OCI-LY7 (cell line): ENCODE results near the gene SURF4. TPM values are rescaled to one million over a fixed set of nuclear protein-coding genes. Genes with fewer than 3 reads are reported as not detected.
A peak's percentile ranks its signal among the peaks of the same experiment; 100 is the strongest.

ENCODE experiments used
- BruUV-seq: library from RNA; stranded (reverse); fragments of 400-500 nt; replicated peaks from 2 replicates; lab custom pipeline; 2021; lab: Mats Ljungman, UMichigan
- CTCF ChIA-PET: fragments of 300-600 bp; sonication (Branson Sonifier 250); formaldehyde crosslinking; loops from one replicate; lab custom pipeline; 2022; ENCODE audit warnings: antibody characterized with exemption; ENCODE audit not compliant: unreplicated experiment; lab: Charles Lee
- POLR2A ChIA-PET: fragments of 300-600 bp; sonication (Branson Sonifier 250); formaldehyde crosslinking; loops from one replicate; lab custom pipeline; 2022; ENCODE audit warnings: antibody characterized with exemption; lab: Charles Lee
- DNase-seq: peaks from one replicate; pipeline ENCODE4 v3.0.0-alpha.2; 2015; ENCODE audit warnings: low spot score
- H2AFZ ChIP-seq: fragments of 200-600 bp; sonication (generic), shearing (Covaris generic); 2 replicates; pipeline ENCODE4 v1.6.1; 2014; ENCODE audit warnings: mild to moderate bottlenecking, antibody characterized with exemption, low read length, moderate library complexity
- H3K27ac ChIP-seq: fragments of 200-600 bp; sonication (generic); 2 replicates; pipeline ENCODE4 v1.5.1; 2014; ENCODE audit warnings: mixed run types, low read depth, mild to moderate bottlenecking, moderate library complexity, low read length, inconsistent platforms; ENCODE audit not compliant: poor library complexity, severe bottlenecking
- H3K36me3 ChIP-seq: fragments of 200-600 bp; sonication (generic); 2 replicates; pipeline ENCODE4 v1.6.1; 2014; ENCODE audit warnings: mild to moderate bottlenecking, antibody characterized with exemption, low read length, moderate library complexity, mixed read lengths; ENCODE audit not compliant: insufficient read depth
- H3K4me1 ChIP-seq: fragments of 200-600 bp; sonication (generic); 2 replicates; pipeline ENCODE4 v1.5.1; 2014; ENCODE audit warnings: mild to moderate bottlenecking, low read length; ENCODE audit not compliant: insufficient read depth, poor library complexity, severe bottlenecking
- H3K4me2 ChIP-seq: fragments of 200-600 bp; sonication (generic); 2 replicates; pipeline ENCODE4 v1.6.1; 2014; ENCODE audit warnings: mild to moderate bottlenecking, low read length
- H3K4me3 ChIP-seq: fragments of 200-600 bp; sonication (generic); 2 replicates; pipeline ENCODE4 v1.5.1; 2014; ENCODE audit warnings: mild to moderate bottlenecking, low read depth, low read length; ENCODE audit not compliant: poor library complexity, severe bottlenecking
- H3K79me2 ChIP-seq: fragments of 200-600 bp; sonication (generic); 2 replicates; pipeline ENCODE4 v1.6.1; 2016; ENCODE audit warnings: low read depth, mild to moderate bottlenecking, low read length, moderate library complexity, mixed read lengths; ENCODE audit not compliant: insufficient read depth
- H3K9me2 ChIP-seq: fragments of 200-600 bp; sonication (generic); 2 replicates; pipeline ENCODE4 v1.6.1; 2016; ENCODE audit warnings: mild to moderate bottlenecking, low read length, mixed read lengths; ENCODE audit not compliant: insufficient read depth
- H3K9me3 ChIP-seq: fragments of 200-600 bp; sonication (generic); 2 replicates; pipeline ENCODE4 v1.6.1; 2014; ENCODE audit warnings: mild to moderate bottlenecking, mixed run types, low read length, mixed read lengths
- H4K20me1 ChIP-seq: fragments of 200-600 bp; sonication (generic); 2 replicates; pipeline ENCODE4 v1.6.1; 2014; ENCODE audit warnings: mild to moderate bottlenecking, antibody characterized with exemption, low read length, moderate library complexity, mixed read lengths; ENCODE audit not compliant: insufficient read depth
- EZH2phosphoT487 ChIP-seq: fragments of 200-600 bp; sonication (generic); IDR thresholded peaks from 2 replicates; pipeline ENCODE4 v1.6.1; 2018; ENCODE audit warnings: low read depth, borderline replicate concordance, mild to moderate bottlenecking, mixed run types, antibody characterized with exemption, low read length, moderate library complexity, mixed read lengths
- intact Hi-C: fragments of 100-400 bp; cut with micrococcal nuclease; formaldehyde crosslinking; loops from one replicate; pipeline ENCODE4 v1.10.0; 2022; ENCODE audit not compliant: unreplicated experiment
- total RNA-seq, 2 experiments: library from RNA; depleted of rRNA in 1 of 2; stranded (reverse); fragments of >200 nt in 1 of 2; shearing (Covaris generic) in 1 of 2; gene quantifications; 2 replicates each; pipeline ENCODE4 v1.2.3, GENCODE V29; 2014 to 2022
- TF ChIP-seq, protein P1 (sequence below): fragments of 200-600 bp; sonication (generic); conservative IDR thresholded peaks from 2 replicates; pipeline ENCODE4 v1.5.1; 2014; ENCODE audit warnings: mild to moderate bottlenecking, antibody characterized with exemption, low read length, moderate library complexity, mixed read lengths

SURF4 gene
- total RNA-seq, 2 experiments from 2014 or later: 75.5 to 92.3 TPM

DNA sequence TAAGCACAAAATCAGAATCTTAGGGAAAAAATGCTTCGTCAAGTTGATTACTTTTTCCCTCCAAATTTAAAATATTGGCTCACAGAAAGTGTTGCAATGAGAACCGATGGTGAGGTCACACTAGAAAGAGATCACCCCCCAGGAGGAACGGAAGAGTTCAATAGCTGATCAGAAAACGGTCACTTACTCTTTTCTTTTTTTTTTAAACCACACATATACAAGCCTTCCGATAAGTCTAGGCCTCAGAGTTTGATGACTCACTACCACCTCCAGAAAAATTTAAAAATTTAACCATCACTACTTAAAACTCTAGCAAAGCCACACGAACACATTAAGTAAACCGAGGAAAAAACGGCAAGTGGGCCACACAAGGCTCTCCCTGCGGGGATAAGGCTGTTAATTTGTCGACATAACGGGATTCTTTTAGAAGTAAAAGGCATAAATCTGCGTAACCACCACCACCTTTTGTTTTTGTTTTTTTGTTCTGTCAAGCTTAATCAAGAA lies 1.2 kb downstream of the SURF4 start:
- BruUV-seq: no TSS peak

DNA sequence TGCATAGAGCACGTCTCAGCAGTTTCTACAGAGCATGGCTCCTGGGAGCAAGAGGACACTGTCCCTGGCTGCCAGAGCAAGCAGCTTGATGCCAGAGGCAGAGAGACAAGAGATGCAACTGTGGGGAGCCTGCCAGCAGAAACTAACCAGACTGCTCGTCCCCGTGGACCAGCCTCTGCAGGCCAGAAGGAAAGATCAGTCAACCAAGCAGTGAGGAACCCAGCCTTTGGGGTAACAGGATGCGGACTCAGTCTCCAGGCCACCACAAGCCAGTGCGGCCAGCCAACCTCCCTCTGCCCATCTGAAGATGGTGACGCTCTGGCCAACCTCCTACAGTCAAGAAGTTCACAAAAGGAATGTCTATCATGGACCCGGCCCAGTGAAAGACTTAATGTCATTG lies 3.7 kb downstream of the SURF4 start:
- Histone ChIP-seq H3K27ac (no peak overlapping the region), H3K4me2 (peak overlapping the region; percentile 39; the same call in 1 of the 2 replicates)
- POLR2A ChIA-PET: no interaction called here

More for the DNA sequence above, 1.2 kb downstream of the SURF4 start:
- no peak for DNase-seq
- peaks cover 62% of the 10 kb centered on the region for H3K79me2 ChIP-seq
- peak overlapping the region; percentile 91 for H3K4me3 ChIP-seq
- H3K27ac ChIP-seq: peak overlapping the region; percentile 67
- intact Hi-C loops: loop anchor here (2.0 kb wide), 1 partner anchor 38 kb away; the partner anchor contains the start of gene SURF6
- ChIA-PET CTCF (interaction anchor here (1.0 kb wide), 1 partner anchor 18 kb away, joined by 3 read pairs; no protein-coding TSS in a partner anchor), POLR2A (interaction anchor here (1.0 to 1.4 kb wide), 2 partner anchors 21 to 105 kb away, joined by 4 to 5 read pairs; no protein-coding TSS in a partner anchor)
- H3K36me3 ChIP-seq: peaks cover 40% of the 10 kb centered on the region
- H3K4me2 ChIP-seq: peak overlapping the region; percentile 94
- TF ChIP-seq EZH2phosphoT487: no peak
- TF ChIP-seq, protein P1, sequence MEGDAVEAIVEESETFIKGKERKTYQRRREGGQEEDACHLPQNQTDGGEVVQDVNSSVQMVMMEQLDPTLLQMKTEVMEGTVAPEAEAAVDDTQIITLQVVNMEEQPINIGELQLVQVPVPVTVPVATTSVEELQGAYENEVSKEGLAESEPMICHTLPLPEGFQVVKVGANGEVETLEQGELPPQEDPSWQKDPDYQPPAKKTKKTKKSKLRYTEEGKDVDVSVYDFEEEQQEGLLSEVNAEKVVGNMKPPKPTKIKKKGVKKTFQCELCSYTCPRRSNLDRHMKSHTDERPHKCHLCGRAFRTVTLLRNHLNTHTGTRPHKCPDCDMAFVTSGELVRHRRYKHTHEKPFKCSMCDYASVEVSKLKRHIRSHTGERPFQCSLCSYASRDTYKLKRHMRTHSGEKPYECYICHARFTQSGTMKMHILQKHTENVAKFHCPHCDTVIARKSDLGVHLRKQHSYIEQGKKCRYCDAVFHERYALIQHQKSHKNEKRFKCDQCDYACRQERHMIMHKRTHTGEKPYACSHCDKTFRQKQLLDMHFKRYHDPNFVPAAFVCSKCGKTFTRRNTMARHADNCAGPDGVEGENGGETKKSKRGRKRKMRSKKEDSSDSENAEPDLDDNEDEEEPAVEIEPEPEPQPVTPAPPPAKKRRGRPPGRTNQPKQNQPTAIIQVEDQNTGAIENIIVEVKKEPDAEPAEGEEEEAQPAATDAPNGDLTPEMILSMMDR: no peak
- H4K20me1 ChIP-seq: peaks cover 22% of the 10 kb centered on the region
- H3K9me3 ChIP-seq: no peaks in the 10 kb centered on the region
- peaks cover 36% of the 10 kb centered on the region for H3K4me1 ChIP-seq
- H3K9me2 ChIP-seq: no peaks in the 10 kb centered on the region
- no peak overlapping the region for H2AFZ ChIP-seq

More for the DNA sequence above, 3.7 kb downstream of the SURF4 start:
- Histone ChIP-seq H3K9me3 (no peaks in the 10 kb centered on the region), H3K9me2 (no peaks in the 10 kb centered on the region), H3K4me3 (no peak overlapping the region), H3K4me1 (peaks cover 36% of the 10 kb centered on the region), H3K36me3 (peaks cover 60% of the 10 kb centered on the region), H4K20me1 (peaks cover 22% of the 10 kb centered on the region), H3K79me2 (peaks cover 76% of the 10 kb centered on the region), H2AFZ (no peak overlapping the region)
- BruUV-seq: no TSS peak
- DNase-seq: no peak
- intact Hi-C loops: no loop called here
- no peak for TF ChIP-seq EZH2phosphoT487
- TF ChIP-seq, protein P1: no peak
- CTCF ChIA-PET: no interaction called here
